Measurements from ENCODE around the gene TTF2.

- TF ChIP-seq CTCF (IDR thresholded peaks at IDR 0.05) (no peak), POLR2A (IDR thresholded peaks at IDR 0.05) (no peak), POLR2AphosphoS5 (IDR thresholded peaks at IDR 0.05) (no peak)
Measured at GRCh38 chr1:117137281-117137855, 77.2 kb downstream of the TTF2 start.
